GM19238 (cell line): Measurements from ENCODE around the gene TM9SF4.

Source experiments
- DNase-seq: peaks from one replicate; pipeline ENCODE4 v3.0.0; 2011; ENCODE audit warnings: low spot score; ENCODE audit not compliant: insufficient read length

Gene TM9SF4

DNA sequence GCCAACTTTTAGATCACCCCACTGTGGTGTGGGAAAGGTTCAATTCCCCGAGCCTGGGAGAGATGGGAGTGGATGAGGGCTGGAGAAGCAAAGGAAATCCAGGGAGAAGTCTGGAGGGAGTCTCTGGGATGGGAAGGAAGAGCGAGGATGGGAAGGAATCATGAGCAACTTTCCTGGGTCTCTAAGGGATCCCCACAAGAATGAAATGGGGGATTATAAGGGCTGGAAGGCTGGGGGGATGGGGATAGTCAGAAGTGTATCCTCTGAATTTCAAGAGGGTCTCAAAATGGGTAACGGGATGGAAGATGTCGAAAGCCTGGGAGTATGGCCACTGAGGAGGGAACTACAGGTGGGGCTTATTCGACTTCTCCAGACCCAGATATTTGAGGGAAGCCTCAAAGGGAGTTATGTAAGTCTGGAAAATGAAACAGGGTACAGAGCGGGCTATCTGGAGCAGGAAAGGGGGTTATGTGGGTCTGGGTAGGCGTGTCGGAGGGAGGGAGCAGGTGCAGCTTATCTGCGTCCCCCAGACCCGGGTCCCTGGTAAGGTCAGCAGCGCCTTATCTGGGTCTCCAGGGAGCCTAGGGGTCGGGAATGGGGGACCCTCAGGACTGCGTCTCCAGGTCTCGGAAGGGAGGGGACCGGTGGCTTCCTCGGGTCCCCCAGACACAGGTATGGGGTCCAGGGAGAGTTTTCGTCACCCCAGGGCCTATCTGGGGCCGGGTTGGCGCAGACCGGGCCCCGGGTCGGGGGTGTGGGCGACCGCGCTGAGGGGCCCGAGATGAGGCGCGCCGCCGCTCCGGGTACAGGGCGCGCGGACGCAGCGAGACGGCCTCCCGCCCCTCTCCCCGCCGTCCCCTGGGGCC is 97.5 kb downstream of the TM9SF4 start:
- no peak for DNase-seq

DNA sequence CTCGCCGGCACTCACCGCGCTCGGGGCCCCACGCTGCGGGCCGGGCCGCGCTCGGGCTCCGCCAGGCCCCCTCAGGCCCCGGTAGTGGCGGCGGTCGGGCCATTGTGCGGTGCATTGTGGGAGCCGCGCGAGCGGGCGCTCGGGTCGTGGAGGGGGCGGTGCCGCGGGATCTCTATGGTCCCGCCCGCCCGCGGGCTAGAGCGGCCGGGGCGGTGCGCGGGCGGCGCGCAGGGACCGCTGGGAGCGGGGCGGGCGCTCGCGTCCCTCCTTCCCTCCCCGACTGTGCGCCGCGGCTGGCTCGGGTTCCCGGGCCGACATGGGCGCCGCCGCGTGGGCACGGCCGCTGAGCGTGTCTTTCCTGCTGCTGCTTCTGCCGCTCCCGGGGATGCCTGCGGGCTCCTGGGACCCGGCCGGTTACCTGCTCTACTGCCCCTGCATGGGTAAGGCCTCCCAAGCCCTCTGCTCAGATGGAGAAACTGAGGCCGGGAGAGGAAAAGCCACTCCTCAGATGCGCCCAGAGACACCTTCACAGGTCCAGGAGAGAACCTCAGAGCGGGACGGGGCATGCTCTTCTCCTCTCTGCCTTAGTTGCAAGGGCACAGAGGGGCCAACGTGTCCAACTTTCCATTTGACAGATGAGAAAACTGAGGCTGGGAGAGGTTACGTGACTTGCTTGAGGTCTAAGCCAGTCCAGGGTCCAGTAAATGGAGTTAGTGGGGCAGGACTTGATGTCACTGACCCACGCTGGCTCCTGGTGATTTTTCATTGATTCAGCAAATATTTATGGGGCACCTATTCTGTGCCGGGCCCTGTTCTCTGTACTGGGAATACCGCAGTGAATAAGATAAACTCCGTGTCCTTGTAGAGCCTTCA is 98.3 kb downstream of the TM9SF4 start, which contains the start of the genes PLAGL2 and POFUT1:
Gene PLAGL2, minus strand, starts transcription at position 118 of the 873 bp plus-strand sequence. CDS start 5,565 bp downstream, outside the sequence.
Gene POFUT1, plus strand, starts transcription at position 255 of the 873 bp plus-strand sequence. Its CDS starts 62 bp downstream, at position 317.
- DNase-seq, result peak; percentile 99

DNA sequence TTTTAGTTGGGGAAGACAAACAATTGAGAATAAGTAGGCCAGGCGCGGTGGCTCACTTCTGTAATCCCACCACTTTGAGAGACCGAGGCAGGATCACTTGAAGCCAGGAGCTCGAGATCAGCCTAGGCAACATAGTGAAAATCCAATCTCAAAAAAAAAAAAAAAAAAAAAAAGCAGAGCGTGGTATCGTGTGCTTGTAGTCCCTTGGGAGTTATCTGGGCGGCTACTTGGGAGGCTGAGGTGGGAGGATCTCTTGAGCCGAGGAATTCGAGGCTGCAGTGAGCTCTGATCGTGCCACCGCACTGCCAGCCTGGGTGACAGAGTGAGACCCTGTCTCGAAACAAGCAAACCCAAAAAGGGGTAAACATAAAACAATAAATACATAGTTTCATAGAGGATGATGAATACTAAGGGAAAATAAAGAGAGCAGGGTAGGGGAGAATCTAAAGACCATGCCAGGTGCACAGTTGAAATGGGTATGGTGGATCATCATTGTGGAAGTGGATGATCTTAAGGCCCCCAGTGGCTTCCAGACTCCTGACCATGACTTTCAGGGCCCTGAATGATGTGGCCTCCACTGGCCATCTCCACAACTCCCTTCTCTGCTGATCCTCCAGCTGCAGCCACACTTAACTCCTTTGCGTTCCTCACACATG is 99.1 kb downstream of the TM9SF4 start:
- DNase-seq, result no peak

DNA sequence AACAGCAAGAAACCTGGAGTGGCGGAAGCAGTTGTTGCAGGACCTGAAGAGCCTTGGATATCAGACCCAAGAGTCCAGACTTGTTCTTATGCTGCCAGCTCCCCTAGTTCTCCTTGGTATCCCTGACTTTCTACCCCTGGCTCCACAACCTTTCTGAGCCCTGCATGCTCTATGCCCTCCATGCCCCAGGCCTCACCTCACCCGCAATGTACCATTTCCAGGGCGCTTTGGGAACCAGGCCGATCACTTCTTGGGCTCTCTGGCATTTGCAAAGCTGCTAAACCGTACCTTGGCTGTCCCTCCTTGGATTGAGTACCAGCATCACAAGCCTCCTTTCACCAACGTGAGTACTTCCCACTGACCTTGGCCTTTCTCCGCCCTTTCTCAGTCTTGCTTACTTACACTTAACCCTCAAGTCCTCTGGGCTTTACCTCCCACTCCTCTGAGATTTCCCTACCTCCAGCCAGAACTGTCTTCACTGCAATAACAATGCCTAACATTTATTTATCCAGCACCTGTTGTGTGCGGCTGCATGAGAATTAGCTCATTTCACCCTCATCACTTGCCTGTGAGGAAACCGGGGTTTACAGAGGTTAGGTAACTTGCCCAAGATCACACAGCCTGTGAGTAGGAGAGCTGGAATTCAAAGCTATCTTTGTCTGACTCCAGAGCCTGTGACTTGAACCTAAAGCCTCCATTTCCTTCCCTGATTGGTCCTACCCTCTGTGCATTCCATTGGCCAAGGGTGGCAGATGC is 100.5 kb downstream of the TM9SF4 start:
- DNase-seq, result no peak

DNA sequence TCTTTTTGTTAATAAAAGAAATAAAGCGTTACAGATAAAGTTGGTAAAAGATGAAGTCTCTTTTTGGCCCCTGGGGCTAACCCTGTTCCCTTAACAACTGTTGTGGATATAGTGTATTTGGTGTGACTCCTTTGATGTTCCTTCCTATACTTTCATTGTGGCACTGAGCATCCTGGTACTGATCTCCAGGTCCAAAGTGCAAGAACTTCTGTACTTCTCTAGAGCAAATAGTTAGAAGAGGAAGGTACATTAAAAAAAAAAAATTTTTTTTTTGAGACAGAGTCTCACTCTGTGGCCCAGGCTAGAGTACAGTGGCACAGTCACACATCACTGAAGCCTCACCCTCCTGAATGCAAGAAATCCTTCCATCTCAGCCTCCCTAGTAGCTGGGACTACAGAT is 104.4 kb downstream of the TM9SF4 start:
- no peak for DNase-seq

DNA sequence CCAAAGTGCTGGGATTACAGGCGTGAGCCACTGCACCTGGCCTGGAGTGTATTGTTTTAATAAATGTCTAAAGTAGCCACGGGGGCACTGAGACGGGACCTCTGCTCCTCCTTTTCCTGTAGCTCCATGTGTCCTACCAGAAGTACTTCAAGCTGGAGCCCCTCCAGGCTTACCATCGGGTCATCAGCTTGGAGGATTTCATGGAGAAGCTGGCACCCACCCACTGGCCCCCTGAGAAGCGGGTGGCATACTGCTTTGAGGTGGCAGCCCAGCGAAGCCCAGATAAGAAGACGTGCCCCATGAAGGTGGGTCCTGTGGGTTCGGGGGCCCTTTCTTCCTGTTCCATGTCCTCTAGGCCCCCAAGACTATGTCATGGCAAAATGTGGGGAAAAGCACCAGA is 105.6 kb downstream of the TM9SF4 start:
- no peak for DNase-seq

DNA sequence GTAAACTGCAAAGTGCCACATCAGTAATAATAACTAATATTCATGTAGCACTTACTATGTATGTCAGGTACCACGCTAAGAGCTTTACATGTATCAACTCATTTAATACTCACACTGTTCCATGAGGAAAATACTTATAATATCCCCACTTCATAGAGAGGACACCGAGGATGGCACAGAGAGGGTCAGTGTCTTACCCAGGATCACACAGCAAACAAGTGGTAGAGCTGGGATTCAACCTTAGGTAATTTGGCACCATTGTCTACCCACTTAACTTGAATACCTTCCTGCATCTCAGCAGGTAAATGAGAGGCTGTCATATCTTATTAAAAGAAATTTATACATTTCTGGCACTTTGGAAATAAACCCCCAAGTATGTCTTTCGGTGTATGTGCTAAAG is 106.2 kb downstream of the TM9SF4 start:
- no peak for DNase-seq

DNA sequence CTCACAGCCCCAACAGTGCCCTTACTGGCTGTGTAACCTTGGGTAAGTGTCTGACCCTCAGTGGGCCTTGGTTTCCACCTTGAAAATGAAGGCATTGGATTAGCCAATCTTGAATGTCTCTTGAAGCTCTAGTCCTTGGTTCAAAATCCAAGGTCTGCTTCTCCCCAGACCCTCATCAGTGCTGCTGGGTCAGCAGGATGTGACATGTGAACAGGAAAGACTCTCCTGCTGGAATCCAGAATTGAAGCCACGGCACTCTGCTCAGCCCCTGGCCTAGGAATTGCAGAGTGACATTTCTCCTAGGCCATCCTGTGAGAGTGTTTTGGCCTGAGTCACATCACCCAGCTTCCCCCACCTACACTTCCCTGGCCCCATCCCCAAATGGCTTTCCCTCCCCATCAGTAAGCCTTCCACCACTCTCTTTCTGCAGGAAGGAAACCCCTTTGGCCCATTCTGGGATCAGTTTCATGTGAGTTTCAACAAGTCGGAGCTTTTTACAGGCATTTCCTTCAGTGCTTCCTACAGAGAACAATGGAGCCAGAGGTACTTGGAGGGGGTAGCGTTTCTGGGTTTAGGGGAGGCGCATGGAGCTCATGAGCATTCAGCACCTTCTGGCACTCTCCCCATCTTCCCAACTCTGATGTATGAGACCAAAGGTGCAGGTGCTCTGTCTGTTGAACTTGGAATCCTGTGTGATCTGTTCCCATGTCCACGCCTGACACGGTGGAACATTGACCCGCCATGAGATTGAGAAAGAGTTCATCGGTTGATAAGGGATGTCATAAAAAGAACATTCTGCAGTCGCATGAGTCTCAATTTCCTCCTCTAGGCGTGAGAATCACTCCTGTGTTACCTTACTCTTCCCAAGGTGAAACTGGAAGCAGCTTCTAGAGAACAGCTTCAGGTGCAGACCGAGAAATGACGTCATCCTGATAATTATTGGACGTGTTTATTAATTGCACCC is 106.9 kb downstream of the TM9SF4 start:
- DNase-seq, result no peak
